Amygdala (tissue), 56 donors: ENCODE results near the gene RAPSN.

Experiments used
- DNase-seq, 56 donors: peaks; one replicate each; lab custom pipeline; 2025; lab: John Stamatoyannopoulos, UW

Gene RAPSN

DNA sequence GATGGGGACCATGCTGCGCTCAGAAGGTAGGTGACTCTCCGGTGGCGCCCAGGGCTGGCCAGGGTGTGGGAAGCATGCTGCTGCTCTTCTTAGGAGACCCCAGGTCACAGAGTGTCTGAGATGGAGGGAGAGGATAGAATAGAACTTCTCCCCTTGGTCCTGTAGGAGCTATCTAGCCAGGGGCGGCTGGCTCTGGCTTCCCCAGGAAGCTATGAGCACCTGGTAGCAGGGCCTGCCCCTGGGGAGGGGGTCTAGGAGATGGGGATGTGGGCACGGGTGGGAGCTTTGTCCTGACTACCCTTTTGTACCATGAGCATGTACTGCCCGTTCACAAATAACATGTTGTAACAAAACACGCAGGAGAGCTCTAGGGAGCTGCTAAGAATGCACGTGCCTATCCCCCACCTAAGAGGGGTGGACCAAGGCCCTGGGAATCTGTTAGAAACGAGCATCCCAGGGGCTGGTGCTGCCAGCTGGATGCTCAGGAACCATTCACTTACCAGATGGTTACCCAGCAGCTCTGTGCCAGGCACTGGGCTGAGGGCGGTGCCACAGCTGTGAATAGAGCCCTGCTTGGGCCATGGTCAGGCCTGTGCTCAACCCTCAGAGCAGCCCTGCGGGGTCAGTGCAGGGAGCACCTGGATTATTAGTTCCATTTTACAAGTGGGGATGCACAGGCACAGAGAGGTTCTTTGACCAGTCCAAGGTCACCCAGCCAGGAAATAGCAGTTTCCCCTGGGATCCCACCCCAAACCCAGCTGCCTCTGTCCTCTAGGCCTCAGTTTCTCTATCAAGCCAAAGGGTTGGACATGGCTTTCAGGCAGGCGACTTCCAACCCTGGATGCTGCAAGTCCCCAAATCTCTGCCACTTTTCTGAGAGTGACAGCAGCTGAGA is 38.3 kb downstream of the RAPSN start:
- DNase-seq = no peak

DNA sequence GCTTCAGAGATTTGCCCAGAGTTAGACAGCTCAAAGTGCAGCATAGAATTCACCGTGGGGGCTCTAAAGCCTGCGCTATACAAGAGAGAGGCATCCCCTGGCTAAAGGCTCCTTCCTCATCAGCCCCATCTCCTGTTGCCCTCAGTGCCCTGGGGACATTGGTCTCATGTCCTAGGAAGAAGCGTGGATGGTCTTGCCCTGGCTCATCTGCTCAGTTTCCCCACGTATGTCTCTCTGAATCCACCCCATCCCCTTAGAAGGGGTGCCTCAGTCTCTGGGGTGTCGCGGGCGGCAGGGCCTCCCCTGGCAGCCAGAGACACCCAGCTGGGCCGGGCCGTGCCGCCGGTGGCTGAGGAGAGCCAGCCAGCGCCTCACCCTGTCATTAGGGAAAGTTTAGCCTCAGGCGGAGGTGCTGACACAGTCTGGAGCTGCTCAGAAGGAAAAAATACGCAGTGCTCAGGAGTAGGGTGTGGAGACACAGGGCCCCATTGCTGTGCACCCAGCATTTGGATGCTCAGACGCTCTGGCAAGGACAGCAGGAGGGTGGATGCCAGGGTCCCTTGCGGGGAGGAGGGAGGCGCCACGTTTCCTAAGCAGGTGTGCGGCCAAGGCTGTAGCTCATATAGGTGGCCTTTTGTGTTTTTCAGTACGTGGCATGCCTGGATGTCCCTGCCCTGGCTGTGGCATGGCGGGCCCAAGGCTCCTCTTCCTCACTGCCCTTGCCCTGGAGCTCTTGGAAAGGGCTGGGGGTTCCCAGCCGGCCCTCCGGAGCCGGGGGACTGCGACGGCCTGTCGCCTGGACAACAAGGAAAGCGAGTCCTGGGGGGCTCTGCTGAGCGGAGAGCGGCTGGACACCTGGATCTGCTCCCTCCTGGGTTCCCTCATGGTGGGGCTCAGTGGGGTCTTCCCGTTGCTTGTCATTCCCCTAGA is 39.2 kb downstream of the RAPSN start:
- no peak for DNase-seq

DNA sequence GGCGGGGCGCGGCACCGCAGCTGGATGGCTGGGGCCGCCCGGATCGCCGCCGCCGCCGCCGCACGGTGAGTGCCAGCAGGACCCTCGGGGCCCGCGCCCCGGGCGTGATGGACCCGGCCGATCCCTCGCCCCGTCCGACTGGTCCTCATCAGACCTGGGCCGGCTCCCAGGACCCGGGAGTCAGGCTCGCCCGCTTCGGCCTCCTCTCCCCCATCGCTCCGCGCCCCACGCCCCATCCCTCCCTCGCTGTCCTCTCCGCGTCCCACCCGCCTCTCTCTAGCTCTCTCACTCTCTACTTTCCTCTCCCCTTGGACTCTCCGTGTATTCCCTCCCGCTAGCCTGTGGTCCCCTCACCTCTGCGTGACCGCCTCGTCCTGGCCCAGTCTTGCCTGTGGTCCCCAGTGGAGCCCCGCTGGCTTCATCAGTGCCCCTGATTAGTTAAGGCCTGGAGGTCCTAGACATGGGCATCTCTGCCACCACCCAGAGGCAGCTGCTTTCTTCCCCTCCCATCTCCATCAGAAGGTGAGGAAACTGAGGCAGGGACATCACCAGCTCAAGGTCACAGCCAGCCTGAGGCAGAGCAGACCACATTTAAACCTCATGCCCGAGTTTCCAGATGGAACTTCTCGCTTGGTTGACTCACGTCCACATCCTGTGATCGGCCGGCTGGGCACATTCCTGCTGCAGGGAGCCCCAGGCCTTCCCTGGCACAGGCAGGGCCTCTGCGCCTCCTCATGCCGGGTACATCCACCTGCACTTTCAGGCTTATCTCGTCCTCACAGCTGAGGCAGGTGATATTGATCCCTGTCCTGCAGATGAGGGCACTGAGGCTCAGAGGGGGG is 40.1 kb downstream of the RAPSN start:
- peak in 10 of 56 donors; percentile 25 to 82 (median 63) for DNase-seq

DNA sequence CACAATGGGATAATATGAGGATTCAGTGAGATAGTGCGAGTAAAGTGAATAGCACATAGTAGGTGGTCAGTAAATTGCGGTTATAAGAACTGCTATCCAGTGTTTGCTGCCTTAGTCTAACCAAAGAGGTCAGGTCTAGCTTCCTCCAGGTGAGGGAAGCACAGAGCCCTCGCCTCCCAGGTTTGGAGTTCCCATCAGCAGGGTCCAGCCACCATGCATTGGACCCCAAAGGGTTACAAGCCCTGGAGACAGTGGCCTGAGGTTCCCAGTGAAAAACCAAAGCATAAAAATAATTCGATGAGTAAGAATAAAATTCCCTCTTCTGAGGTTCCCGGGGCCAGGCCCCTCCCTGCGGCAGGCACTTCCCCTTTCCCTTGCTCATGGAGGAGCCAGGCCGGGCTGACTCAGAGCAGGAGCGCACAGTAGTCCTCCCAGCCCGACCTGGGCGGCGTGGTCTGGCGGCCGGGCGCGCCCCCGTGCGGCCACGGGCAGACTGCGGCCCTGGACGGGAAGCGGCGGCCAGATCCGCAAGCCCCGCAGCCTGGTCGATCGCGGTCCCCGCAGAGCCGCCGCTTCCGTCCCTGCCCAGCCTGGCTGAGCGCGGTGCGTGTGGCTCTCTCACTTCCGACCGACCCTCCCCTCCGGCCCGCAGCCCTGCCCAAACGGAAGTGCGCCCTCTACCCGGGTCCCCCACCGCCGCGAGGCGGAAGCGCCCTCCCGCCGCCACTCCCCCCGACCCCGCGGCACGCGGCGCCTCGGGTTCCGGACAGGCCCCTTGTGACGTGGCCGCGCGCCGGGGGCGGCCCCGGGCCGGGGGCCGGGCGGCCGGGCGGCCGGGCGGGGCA is 41.0 kb downstream of the RAPSN start, which contains the start of gene SLC39A13:
Gene SLC39A13, plus strand, starts transcription at position 845 of the 845 bp plus-strand sequence. CDS start 1,505 bp downstream, outside the sequence.
- DNase-seq = peak in 55 of 56 donors; percentile 65 to 95 (median 89)

DNA sequence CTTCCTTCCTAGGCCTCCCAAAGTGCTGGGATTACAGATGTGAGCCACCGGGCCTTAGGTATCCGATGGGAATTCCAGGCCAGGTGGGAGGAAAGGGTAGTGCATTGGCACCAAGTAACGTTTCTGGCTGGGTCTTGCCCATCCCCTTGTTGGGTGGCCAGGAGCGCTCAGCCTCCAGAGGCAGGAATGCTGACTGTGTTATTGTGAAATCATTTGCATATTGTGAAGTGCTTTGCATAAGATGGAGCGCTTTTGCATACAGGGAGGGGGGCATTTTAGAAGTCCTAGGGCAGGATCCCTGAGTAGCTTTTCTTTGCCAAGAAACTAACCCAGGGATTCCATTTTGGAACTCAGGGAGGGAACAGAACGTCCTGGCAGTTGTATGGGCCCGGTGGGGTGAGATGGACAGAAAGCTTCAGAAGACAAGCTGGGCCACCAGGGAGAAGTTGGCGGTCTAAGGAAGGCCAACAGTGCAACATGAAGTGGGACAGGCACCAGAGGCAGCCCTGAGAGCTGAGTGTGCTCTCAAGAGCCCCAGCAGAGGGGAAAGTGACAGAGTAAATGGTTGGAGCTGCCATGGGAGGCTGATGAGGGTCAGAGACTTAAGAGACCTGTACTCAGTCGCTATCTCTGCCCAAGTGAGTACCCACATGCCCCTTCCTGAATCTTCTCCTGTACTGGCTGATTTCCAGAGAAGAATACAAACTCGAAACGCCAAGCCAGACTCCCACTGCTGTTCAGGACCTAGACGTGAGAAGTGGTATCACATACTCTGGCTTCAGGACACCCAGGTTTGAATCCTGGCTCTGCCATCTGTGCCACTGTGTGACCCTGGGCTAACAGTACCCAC is 41.8 kb downstream of the RAPSN start:
- peak in 1 of 56 donors; percentile 35 for DNase-seq

DNA sequence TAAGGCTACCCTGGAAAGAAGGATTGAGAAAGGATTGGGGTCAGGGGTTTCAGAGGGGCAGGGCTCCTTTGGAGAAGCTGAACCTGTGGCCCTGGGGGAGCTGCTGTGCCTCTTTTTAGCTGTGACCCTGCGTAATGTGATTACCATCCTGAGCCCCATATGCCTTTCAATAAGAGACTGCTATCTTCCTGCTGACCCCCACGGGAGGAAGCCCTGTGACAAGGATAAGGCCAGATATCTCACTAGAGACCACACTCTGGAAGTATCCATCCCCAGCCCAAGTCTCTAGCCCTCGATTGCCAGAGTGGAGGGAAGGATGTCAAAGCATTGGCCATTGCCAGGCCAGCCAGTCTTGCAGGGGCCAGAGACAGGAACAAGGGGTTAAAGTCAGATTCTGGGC is 45.4 kb downstream of the RAPSN start:
- DNase-seq = no peak

DNA sequence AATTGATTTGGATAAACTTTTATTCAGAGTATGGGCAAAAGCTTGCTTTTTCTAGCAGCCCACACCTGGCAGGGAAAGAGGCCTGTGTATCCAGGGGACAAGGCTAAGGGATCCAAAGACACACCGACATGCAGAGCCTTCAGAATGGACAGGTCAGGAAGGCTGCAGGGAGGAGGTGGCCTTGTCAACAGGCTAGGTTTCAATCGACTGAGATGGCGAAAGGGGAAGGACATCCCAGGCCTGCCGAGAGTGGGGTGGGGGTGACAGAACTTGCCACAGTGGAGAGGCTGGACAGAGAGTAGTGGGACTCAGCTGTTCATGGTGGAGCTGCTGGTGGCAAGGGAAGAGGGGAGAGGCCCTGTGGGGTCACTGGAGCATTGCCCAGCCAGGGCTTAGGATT is 45.8 kb downstream of the RAPSN start:
- DNase-seq = no peak

DNA sequence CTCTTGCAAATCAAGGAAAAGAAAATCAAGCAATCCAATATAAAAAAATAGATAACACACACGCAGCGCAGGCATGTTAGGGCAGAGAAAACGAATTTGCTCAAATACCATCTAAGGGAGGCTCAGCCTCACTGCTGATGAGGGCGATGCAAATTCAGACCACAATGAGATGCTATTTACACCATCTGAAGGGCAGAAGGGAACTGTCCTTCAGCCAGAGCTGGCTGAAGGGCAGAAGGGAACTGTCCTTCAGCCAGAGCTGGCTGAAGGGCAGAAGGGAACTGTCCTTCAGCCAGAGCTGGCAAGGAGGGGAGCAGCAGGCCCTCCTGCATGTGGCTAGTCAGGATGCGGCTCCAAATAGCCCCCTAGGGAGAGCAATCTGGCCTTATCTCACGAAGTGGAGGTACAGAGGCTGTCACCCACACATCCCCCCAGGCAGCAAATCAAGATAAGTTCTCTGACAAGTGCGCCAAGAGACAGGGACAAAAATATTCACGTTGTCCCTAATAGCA is 48.1 kb downstream of the RAPSN start:
- no peak for DNase-seq

DNA sequence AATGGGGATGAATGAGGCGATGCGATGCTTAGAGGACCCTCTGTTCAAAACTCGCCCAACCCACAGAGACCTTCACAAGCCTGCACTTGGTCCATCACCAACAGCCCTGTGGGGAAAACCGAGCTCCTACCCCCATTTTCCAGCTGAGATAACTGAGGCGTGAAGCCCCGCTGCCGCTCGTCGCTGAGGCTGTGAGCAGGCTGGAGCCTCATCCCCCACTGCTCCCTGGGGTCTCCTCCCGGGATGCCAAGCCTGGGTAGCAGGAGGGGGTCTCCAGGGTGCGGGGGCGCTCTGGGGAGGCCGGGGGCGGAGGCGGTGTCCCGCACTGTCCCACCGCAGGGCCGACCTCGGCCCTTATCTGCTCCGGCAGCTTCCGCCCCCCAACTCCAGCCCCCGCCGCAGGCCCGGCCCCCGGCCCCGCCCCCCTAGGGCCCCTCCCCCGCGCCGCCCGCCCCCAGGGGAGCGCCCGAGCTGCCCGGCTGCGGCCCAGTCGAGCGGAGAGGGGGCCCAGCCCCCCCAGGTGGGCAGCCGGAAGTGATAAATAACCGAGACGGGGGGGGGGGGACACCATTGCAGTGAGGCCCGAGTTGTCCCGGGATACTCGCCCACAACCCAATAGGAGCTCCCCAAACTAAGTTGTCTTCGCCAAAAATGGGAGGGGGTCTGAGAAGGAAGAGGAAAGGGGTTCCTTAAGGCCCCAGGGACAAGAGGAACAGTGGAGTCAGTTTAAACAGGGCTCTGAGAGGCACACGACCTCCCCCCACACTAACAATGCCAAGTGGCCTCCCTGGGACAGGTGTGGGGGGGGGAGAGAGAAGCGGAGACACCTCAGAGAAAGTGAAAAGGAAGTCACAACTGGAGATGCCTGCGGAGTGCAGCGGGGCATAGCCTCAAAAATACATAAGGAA is 48.8 kb downstream of the RAPSN start:
- DNase-seq = peak in 1 of 56 donors; percentile 45

DNA sequence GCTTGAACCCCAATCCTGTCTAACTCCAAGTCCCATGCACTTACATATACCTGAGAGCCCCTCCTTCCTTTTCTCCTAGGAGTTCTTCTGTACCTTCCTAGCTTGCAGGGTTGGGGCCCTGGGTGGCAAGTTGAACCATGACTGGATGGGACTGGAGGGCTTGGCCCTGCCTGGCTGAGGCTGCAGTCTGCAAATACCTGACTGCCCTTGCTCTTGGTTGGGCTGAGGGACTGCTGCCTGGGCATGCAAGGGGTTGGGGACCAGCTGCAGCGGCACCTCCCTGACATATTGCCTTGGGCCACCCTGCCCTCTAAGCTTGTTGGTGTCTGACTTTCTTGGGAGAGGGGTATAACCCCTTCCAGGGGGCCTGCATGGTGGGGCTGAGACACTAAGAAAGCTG is 50.4 kb downstream of the RAPSN start:
- no peak for DNase-seq

DNA sequence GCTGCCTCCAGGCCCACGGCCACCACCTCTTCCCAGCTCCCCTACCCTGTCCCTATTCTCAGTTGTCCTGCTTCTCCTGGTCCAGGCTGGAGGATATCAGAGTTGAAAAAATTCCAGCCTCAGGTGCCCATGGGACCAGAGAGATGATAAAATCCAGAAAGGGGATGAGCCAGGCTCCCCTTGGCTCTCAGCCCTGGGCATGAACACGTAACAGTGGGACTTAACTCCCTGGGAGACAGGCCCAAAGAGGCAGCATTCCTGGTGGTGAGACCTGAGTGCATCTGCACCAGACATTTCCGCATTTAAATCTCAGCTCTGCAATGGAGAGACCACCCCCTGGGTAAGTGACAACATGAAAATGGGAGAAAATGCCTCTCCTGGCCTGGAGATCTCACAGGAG is 50.9 kb downstream of the RAPSN start:
- DNase-seq = no peak

DNA sequence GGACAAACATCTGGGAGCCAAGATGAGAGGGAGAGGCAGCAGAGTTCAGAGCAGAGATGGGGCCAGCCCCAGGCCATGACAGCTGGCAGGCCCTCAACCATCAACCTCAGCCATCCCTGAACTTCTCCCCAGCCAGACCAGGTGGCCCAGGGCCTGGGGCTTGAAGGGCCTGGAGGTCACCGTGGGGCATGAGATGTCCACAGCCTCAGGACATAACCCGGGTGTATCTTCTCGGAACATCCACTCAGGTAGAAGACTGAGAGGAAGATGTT is 53.0 kb downstream of the RAPSN start:
- no peak for DNase-seq

DNA sequence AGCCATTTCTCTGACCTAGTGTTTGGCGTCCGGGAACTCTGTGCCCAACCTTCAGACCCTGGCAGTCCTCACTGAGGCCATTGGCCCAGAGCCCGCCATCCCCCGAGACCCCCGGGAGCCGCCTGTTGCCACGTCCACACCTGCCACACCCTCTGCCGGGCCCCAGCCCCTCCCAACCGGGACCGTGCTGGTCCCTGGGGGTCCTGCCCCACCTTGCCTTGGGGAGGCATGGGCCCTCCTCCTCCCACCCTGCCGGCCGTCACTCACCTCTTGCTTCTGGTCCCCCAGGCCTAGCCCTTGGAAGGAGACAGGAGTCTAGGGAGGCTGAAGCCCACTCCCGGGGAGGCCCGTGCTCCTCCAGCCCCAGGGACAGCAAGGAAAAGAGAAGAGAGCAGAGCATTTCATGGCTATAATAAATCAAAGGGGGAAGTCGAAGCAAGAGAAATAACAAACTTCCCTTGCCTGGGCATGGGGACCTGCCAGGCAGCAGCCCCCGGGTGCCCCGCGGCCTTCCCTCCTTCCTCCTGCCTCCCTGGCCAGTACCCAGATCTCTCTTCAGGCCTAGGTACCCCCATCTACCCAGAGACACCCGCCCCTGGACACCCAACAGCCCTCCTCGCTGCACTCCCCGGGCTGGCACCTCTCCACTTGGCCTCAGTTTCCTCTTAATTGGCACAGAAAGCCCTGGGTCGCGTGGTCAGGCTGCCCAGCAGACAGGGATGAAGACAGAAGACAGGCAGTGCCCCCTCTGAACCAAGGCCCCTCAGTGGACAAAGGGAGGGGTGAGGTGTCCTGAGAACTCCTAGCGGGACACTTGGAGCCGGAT is 53.5 kb downstream of the RAPSN start:
- no peak for DNase-seq

DNA sequence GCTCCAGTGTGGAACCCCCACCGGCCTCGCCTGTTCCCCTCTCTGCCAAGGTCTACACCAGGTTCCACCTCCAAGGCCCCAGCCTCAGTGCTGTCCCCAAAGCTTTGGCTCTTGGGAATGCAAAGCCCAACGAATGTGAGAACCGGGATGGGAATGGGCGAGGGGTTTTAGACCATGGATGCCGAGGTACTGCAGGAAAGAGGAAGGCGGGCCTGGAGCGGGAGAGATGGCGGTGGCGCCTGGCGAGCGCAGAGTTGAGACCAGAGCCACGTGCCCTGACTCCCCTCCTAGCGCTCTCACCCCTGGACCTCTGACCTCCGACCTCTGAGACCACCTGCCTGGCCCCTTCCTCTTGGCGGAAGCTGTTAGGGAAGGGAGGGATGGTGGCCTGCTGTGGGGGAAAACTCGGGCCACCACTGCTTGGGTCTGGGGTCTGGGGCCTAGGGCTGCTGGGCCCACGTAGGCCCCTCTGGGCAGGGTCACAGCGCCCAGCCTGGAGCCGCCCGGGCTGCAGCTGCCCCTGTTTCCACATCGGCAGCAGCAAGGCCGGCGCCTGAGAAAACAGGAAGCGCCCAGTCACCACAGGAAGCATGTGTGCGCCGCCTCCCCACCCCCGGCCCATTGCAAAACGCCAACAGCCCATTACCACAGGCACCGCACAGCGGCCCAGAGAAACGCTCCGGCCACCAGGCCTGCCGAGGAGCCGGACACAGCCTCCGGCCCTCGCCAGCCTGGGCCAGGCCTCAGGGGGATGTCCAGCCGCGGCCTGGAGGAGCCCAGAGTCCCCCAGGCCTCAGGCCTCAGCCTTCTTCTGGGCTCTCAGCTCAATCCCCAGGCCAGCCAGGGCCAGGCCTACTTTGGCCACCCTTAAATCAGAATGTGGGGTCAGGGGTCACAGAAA is 54.4 kb downstream of the RAPSN start:
- DNase-seq = peak in 8 of 56 donors; percentile 20 to 46 (median 32)

DNA sequence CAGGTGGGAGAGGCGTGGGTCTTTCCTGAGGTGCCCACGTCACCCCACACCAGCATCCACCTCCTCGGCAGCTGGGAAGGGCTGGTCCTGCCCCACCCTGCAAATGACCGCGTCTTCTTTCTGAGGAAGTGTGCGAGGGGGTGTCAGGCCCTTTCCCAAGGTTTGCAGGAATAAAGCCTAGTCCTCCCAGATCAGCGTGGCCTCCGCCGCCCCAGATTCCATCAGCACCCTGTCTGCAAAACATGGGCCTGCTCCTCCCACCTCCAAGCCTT is 55.0 kb downstream of the RAPSN start:
- no peak for DNase-seq
